GM18519 (cell line): ENCODE data around the gene RAI1.
"Not testable (repeated sequence)": the region's sequence is repeated elsewhere in the genome, so short reads cannot be mapped to it uniquely, and the experiment has no call there.

Experiments
- ATAC-seq: cut with Tn5 transposase; IDR thresholded peaks from one replicate; pipeline ENCODE4 v1.9.1; 2021; ENCODE audit warnings: mild to moderate bottlenecking, moderate library complexity; ENCODE audit not compliant: unreplicated experiment, low FRiP score

The RAI1 gene

DNA sequence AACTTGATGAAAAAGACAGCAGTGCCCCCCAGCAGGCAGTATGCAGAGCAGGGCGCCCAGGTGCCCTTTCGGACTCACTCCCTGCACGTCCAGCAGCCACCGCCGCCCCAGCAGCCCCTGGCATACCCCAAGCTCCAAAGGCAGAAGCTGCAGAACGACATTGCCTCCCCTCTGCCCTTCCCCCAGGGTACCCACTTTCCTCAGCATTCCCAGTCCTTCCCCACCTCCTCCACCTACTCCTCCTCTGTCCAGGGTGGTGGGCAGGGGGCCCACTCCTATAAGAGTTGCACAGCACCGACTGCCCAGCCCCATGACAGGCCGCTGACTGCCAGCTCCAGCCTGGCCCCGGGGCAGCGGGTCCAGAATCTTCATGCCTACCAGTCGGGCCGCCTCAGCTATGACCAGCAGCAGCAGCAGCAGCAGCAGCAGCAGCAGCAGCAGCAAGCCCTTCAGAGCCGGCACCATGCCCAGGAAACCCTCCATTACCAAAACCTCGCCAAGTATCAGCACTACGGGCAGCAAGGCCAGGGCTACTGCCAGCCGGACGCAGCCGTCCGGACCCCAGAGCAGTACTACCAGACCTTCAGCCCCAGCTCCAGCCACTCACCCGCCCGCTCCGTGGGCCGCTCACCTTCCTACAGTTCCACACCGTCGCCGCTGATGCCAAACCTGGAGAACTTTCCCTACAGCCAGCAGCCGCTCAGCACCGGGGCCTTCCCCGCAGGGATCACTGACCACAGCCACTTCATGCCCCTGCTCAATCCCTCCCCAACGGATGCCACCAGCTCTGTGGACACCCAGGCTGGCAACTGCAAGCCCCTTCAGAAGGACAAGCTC lies 112.3 kb downstream of the RAI1 start:
- ATAC-seq = no peak

DNA sequence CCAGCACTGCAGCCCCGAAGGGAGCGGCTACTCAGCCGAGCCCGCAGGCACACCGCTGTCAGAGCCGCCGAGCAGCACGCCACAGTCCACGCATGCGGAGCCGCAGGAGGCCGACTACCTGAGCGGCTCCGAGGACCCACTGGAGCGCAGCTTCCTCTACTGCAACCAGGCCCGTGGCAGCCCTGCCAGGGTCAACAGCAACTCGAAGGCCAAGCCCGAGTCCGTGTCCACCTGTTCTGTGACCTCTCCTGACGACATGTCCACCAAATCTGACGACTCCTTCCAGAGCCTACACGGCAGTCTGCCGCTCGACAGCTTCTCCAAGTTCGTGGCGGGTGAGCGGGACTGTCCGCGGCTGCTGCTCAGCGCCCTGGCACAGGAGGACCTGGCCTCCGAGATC lies 113.1 kb downstream of the RAI1 start:
- no peak for ATAC-seq

- ATAC-seq = no peak
Measured at GRCh38 chr17:17795296-17795695, 114.0 kb downstream of the RAI1 start.

GRCh38 chr17:17795946-17796786 lies 114.9 kb downstream of the RAI1 start:
- ATAC-seq = no peak

GRCh38 chr17:17796787-17797061 lies 115.5 kb downstream of the RAI1 start:
- ATAC-seq = no peak

DNA sequence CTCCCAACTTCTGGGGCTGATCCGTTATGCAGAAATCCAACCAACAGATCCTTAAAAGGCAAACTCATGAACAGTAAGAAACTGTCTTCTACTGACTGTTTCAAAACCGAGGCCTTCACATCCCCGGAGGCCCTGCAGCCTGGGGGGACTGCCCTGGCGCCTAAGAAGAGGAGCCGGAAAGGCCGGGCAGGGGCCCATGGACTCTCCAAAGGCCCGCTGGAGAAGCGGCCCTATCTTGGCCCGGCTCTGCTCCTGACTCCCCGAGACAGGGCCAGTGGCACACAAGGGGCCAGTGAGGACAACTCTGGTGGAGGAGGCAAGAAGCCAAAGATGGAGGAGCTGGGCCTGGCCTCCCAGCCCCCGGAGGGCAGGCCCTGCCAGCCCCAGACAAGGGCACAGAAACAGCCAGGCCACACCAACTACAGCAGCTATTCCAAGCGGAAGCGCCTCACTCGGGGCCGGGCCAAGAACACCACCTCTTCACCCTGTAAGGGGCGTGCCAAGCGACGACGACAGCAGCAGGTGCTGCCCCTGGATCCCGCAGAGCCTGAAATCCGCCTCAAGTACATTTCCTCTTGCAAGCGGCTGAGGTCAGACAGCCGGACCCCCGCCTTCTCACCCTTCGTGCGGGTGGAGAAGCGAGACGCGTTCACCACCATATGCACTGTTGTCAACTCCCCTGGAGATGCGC lies 116.0 kb downstream of the RAI1 start:
- no peak for ATAC-seq

DNA sequence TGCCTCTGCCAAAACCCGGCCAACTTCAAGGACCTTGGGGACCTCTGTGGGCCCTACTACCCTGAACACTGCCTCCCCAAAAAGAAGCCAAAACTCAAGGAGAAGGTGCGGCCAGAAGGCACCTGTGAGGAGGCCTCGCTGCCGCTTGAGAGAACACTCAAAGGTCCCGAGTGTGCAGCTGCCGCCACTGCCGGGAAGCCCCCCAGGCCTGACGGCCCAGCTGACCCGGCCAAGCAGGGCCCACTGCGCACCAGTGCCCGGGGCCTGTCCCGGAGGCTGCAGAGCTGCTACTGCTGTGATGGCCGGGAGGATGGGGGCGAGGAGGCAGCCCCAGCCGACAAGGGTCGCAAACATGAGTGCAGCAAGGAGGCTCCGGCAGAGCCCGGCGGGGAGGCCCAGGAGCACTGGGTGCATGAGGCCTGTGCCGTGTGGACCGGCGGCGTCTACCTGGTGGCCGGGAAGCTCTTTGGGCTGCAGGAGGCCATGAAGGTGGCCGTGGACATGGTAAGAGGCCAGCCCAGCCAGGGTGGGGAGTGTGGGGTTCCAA lies 116.8 kb downstream of the RAI1 start:
- no peak for ATAC-seq

DNA sequence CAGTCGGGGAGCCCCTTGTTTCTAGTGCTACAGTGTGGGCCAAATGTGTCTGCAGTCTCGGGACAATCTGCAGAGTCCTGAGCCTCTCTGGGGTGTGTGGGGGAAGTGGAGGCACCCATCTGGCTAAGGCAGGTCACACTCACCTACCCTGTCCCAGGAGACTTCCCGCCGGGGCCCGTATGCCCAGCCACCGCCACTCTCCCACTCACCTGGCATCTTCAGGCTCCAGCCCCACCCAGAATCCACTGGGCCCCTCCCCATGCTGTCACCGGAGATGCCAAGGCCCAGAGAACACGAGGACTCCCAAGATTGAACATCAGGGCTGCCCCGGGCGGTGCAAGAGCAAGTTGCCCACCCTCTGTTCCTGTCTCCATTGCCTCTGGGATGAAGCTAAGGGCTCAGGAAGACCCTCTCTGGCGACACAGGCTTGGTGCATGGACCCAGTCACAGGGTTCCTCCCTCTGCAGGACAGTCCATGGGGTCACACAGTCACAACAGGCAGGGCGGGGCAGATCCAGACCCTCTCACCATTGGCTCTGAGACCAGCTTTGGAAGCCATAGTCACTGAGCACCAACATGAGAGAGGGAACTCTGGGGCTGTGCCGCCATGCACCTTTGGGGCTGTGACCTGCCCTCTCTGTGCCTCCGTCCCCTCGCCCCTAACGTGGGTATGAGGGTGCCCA lies 117.5 kb downstream of the RAI1 start:
- ATAC-seq = no peak

- no peak for ATAC-seq
Measured at GRCh38 chr17:17800504-17801021, 119.3 kb downstream of the RAI1 start.

GRCh38 chr17:17801800-17802481 lies 120.7 kb downstream of the RAI1 start:
- ATAC-seq = no peak

- ATAC-seq = no peak
Measured at GRCh38 chr17:17804007-17804406, 122.7 kb downstream of the RAI1 start.

- ATAC-seq = no peak
Measured at GRCh38 chr17:17805575-17805974, 124.3 kb downstream of the RAI1 start.

DNA sequence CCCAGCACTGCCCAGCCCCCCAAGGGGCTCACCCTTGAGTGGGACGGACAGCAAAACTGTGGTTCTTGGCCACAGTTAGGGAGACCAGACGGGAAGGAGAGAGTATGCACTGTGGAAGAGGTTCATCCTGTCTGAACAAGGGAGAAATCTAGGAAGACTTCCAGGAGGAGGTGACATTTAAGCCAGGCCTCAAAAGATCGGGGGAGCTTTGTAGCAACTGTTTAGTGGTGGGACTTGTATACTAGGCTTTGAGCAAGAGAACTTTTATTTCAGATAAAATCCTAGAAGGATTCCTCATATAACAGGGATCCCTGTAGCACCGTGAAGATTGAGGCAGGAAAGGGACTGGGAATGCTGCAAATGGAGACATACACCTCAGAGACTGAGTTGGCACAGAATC lies 124.8 kb downstream of the RAI1 start:
- no peak for ATAC-seq

GRCh38 chr17:17806611-17807274 lies 125.5 kb downstream of the RAI1 start:
- ATAC-seq = no peak

DNA sequence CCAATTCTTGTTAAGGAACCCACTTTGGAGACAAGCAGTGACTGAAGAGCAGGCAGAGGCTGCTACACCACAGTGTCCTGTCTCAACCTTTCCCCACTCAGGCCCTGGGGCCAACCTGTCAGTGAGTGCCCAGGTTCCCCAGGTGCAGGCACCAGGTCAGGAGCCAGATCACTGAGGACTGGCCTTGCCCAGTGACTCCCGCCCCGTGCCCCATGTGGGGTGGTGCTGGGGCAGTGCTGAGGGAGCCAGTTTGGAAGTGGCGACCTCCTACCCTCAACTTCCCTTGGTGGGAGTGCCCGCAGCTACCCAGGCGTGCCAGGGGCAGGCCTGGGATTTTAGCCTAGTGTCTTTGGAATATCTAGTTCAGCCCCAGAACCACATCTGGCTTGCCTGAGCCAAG lies 126.2 kb downstream of the RAI1 start:
- no peak for ATAC-seq

- ATAC-seq = not testable (repeated sequence)
Measured at GRCh38 chr17:17808200-17808599, 126.9 kb downstream of the RAI1 start.

DNA sequence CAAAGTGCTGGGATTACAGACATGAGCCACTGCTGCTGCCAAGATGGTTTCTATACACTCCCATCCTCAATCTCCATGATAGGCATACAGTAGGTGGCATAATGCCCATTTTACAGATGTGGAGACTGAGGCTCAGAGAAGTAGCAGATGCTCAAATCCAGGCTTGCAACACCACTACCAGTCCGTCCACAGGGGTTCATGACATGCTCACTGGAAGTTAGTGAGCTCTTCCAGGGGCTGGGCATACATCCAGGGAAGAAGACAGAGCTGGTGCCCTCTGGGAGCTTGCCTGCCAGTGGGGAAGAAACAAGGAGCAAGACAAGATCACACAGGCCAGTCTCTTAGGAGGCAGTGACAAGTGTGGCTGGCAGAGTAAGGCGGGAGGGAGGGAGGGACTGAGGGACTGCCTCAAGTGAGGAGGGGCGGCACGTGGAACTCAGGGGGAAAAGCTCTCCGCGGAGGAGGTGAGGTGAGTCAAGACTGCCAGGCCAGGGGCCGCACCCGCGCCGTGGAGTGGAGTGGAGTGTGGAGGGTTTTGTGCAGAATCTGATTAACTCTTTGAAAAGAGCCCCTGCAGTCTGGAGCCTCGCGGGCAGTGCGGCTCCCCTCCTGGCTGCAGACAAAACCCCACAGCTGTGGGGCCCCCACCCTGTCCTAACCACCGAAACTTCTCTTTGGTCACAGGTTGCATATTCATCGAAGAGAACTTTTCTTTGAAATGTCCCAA lies 127.6 kb downstream of the RAI1 start:
- ATAC-seq = no peak

- no peak for ATAC-seq
Measured at GRCh38 chr17:17809531-17810083, 128.3 kb downstream of the RAI1 start.
